ENCODE results near the gene MIEF2.
"Not testable (repeated sequence)": the region's sequence is repeated elsewhere in the genome, so short reads cannot be mapped to it uniquely, and the experiment has no call there.

Gene MIEF2

GRCh38 chr17:18257268-18257981 is 3.0 kb upstream of the MIEF2 start:
- peak; percentile 44 for DNase-seq

DNA sequence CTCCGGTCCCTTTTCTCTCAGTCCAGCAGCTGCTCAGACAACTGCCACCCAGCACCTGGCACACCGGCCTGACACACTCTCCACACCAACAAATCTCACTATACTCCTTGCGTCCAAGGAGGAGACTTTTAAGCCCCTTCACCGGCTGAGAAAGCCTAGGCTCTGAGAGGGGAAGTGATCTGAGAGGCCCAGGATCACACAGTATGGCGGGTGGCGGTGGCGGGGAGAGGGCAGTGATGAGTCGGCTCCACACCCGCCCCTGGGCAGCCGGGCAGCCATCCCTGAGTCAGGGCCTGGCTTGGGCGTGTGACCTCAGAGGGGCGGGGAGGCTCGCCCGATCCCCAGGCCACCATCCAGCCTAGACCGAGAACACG is 2.5 kb upstream of the MIEF2 start:
- peak; percentile 65 for DNase-seq

- DNase-seq, result peak; percentile 59
Measured at GRCh38 chr17:18258356-18259038, 2.0 kb upstream of the MIEF2 start, which contains the start of gene FLII. Gene FLII, minus strand, starts transcription at chr17:18258738. Its CDS starts 48 bp downstream, at chr17:18258690.

GRCh38 chr17:18259621-18260331 is 686 bp upstream of the MIEF2 start:
- DNase-seq, result no peak

GRCh38 chr17:18261146-18261515 is 669 bp downstream of the MIEF2 start:
- DNase-seq, result peak; percentile 63

GRCh38 chr17:18261659-18262058 is 1.2 kb downstream of the MIEF2 start:
- DNase-seq, result no peak

DNA sequence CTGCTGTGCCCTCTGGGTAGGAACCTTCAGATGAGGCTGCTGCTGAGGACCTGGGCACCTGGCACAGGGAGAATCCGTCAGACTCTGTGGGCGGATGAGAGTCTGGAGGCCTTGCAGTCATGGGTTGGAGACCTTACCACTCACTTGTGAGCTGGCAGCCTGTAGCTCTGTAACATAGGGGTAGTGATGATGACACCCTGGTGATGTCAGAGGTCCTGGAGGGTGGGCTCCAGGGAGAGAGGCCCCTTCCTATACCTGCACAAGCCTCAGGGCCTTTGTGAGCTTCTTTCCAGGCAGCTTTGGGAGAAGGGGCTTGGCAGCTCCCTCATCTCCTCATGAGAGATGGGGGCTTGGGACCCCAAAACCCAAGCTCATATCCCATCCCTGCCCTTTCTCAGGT is 1.6 kb downstream of the MIEF2 start:
- DNase-seq, result peak; percentile 27

DNA sequence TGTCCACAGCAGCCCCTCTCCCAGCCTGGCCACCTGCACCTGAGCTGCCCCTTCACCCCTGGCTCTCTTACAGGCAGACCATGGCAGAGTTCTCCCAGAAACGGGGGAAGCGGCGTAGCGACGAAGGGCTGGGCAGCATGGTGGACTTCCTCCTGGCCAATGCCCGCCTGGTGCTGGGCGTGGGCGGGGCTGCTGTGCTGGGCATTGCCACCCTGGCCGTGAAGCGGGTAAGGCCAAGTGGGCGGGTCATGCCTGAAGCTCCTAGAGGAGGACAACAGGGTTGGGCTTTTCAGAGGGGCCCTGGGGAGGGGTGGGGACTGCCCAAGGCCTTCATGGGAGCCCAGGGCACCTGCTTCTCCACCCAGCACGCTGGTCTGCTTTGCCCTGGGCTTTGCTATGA is 2.2 kb downstream of the MIEF2 start:
- no peak for DNase-seq

DNA sequence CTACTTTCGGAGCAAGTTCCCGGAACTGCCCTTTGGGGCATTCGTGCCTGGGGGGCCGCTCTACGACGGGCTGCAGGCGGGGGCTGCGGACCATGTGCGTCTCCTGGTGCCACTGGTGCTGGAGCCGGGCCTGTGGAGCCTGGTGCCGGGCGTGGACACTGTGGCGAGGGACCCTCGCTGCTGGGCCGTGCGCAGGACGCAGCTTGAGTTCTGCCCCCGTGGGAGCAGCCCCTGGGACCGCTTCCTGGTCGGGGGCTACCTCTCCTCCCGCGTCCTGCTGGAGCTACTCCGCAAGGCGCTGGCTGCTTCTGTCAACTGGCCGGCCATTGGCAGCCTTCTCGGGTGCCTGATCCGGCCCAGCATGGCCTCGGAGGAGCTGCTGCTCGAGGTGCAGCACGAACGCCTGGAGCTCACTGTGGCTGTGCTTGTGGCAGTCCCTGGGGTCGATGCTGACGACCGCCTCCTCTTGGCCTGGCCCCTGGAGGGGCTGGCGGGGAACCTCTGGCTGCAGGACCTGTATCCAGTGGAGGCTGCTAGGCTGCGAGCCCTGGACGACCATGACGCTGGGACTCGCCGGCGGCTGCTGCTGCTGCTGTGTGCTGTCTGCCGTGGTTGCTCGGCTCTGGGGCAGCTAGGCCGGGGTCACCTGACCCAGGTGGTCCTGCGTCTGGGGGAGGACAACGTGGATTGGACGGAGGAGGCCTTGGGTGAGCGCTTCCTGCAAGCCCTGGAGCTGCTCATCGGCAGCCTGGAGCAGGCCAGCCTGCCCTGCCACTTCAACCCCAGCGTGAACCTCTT is 3.6 kb downstream of the MIEF2 start:
- DNase-seq, result no peak

DNA sequence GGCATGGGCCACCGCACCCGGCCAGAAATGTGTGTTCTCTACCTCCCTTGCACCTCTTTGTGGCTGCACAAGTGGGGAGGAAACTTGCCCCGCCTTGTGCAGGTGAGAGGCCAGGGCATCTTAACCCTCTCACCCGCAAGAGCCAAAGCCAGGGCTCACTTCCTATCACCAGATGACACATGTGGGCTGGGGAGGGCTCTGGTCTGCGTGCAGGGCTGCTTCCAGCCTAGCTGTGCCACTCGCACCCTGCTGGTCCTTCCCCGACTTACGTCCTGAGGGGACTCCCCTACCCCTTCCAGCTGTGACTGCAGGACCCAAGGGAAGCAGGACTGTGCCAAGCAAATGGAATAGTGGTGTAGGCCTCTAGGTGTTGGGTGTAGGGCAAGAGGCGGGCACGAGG is 6.9 kb downstream of the MIEF2 start:
- DNase-seq, result no peak

GRCh38 chr17:18267927-18268711 is 7.7 kb downstream of the MIEF2 start:
- no peak for DNase-seq

DNA sequence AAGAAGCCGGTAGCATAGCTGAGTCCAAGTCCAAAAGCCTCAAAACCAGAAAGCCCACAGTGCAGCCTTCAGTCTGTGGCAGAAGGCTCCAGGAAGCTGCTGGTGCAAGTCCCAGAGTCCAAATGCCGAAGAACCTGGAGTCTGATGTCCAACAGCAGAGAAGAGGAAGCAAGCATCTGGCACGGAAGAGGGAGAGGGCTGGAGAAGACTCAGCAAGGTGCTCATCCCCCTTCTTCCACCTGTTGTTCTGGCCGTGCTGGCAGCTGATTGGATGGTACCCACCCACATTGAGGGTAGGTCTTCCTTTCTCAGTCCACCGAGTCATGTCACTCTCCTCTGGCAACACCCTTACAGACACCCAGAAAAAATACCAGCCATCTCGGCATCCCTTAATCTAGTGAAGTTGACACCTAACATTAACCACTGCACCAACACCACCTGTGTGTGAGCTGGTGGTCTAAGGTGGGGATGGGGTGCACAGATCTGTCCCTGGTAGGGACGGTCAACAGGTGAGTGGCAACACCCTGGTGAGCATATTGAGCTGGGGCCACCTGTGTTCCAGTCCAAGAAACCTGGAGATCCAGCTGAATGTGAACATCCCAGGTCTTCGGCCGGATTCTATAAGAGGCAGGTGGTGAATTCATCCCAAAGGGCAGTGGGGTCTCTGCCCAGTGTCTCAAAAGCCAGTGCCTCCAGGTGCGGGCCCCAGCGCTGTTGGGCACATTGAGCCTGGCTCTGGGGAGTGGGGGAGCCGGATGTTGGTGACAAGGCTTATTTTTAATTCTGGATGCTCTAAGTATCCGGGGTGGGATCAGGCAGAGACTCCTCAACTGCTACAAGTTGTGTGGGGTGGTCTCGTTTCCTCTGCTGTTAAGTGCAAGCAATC is 9.8 kb downstream of the MIEF2 start:
- no peak for DNase-seq

GRCh38 chr17:18277076-18277475 is 16.6 kb downstream of the MIEF2 start:
- no peak for DNase-seq

DNA sequence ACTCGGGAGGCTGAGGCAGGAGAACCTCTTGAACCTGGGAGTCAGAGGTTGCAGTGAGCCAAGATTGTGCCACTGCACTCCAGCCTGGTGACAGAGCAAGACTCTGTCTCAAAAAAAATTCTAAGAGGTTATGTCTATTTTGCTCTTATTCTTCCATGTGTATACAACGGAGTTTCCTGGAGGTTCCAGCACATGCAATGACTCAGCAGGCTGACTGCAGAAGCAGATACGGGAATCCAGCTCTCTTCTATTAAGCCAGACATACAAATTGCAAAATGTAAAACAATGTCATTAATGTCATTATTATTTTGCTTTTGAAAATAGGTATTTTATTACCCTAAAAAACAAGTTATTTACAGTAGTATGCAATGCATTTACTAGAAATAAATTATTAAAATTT is 18.4 kb downstream of the MIEF2 start:
- no peak for DNase-seq

DNA sequence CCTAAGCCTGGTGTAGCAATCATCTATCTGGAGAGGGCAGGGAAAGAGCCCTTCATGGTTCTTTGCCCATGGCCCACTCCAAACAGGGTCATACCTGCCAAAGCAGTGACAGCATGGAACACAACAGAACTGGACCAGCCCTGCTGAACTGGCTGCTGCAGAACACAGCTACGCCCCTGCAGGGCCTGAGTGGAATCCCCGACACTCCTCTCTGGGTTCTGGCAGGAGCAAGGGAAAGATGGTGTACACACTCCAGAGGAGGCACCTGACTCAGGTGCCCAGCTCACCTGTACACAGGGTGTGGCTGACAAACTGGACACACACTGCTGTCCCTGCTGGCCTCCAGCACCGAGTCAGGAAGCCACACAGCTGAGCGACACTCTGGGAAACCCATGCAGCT is 19.8 kb downstream of the MIEF2 start:
- DNase-seq, result no peak

GRCh38 chr17:18280766-18281371 is 20.4 kb downstream of the MIEF2 start:
- DNase-seq, result no peak

- DNase-seq, result no peak
Measured at GRCh38 chr17:18281788-18282187, 21.3 kb downstream of the MIEF2 start.

DNA sequence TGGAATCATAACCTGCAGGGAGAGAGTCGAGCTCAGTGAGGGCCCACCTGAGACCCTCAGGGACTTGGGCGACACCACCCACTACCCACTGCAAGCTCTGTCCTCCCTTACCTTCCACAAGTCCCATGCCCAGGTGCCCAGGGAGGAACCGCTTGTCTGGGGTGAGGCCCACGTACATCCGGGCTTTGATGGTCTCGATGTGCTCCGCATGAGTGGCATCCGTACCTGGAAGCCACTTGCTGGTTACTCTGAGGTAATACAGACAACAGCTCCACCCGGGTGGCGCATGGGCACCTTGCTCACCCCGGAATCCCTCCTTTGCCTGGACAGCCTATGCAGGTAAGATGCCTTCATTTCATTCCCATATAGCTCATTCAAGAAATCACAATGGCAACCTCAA is 24.8 kb downstream of the MIEF2 start:
- no peak for DNase-seq

DNA sequence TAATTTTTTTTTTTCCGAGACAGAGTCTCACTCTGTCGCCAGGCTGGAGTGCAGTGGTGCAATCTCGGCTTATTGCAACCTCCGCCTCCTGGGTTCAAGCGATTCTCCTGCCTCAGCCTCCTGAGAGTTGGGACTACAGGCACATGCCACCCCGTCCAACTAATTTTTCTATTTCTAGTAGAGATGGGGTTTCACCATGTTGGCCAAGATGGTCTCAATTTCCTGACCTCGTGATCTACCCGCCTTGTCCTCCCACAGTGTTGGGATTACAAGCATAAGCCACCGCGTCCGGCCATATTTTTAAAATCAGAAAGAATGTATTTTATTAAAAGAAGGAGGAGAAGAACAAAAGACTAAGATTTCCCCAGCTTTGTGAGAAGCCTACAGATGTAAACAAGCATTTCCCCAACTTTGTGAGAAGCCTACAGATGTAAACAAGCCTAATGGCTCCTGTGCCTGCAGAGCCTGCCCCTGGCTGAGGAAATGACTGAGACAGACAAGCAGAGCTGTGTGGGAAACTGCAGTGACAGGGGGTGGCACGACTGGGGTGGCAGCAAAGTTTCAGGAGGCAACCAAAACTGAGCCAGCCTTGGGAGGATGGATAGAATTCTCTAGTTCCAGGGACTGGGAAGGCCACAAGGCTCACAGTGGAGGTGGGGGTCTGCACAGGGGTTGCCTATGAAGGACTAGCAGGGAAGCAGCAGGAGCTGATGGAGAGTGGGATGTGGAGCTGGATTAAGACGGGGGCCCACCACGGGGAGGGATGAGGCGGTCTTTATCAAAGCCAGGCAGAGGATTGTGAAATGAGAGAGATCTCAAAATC is 31.5 kb downstream of the MIEF2 start:
- DNase-seq, result no peak

DNA sequence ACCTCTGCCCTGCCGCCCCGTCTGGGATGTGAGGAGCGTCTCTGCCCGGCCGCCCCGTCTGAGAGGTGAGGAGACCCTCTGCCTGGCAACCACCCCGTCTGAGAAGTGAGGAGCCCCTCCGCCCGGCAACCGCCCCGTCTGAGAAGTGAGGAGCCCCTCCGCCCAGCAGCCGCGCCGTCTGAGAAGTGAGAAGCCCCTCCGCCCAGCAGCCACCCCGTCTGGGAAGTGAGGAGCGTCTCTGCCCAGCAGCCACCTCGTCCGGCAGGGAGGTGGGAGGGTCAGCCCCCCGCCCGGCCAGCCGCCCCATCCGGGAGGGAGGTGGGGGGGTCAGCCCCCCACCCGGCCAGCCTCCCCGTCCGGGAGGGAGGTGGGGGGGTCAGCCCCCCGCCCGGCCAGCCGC is 37.6 kb downstream of the MIEF2 start:
- not testable (repeated sequence) for DNase-seq

Measured in activated CD4-positive, alpha-beta T cell treated with anti-CD3 and anti-CD28 coated beads for 48 hours (primary cell).